HEK293 (cell line): ENCODE data around the gene GLT8D2.
A peak's percentile ranks its signal among the peaks of the same experiment; 100 is the strongest.

Experiments
- EGR2 ChIP-seq: fragments of 450-650 bp; formaldehyde crosslinking; IDR thresholded peaks from 2 replicates; pipeline ENCODE4 v1.5.1; 2016; ENCODE audit warnings: low read depth, missing biosample characterization, missing genetic modification characterization
- GFI1B ChIP-seq: fragments of 450-650 bp; formaldehyde crosslinking; IDR thresholded peaks from 2 replicates; pipeline ENCODE4 v1.5.1; 2016; ENCODE audit warnings: missing biosample characterization, missing genetic modification characterization
- IKZF3 ChIP-seq: fragments of 450-650 bp; IDR thresholded peaks from 2 replicates; pipeline ENCODE4 v1.5.0; 2018; ENCODE audit warnings: missing biosample characterization, mild to moderate bottlenecking, missing genetic modification characterization, moderate library complexity
- INSM2 ChIP-seq: fragments of 450-650 bp; formaldehyde crosslinking; IDR thresholded peaks from 2 replicates; pipeline ENCODE4 v1.5.1; 2016; ENCODE audit warnings: missing biosample characterization, missing genetic modification characterization
- KLF9 ChIP-seq: fragments of 450-650 bp; formaldehyde crosslinking; IDR thresholded peaks from 2 replicates; pipeline ENCODE4 v1.5.1; 2016; ENCODE audit warnings: missing biosample characterization, missing genetic modification characterization, low read depth
- MYNN ChIP-seq: fragments of 450-650 bp; formaldehyde crosslinking; IDR thresholded peaks from 2 replicates; pipeline ENCODE4 v1.5.1; 2016; ENCODE audit warnings: missing biosample characterization, missing genetic modification characterization, borderline replicate concordance
- PRDM1 ChIP-seq: fragments of 450-650 bp; formaldehyde crosslinking; IDR thresholded peaks from 2 replicates; pipeline ENCODE4; 2016; ENCODE audit warnings: missing biosample characterization, missing genetic modification characterization
- PRDM2 ChIP-seq: fragments of 450-650 bp; formaldehyde crosslinking; IDR thresholded peaks from 2 replicates; pipeline ENCODE4 v1.5.1; 2016; ENCODE audit warnings: missing biosample characterization, missing genetic modification characterization, borderline replicate concordance
- ZBTB44 ChIP-seq: fragments of 450-650 bp; IDR thresholded peaks from 2 replicates; pipeline ENCODE4 v1.5.1; 2018; ENCODE audit warnings: missing biosample characterization, mild to moderate bottlenecking, missing genetic modification characterization
- ZFP41 ChIP-seq: fragments of 450-650 bp; formaldehyde crosslinking; IDR thresholded peaks from 2 replicates; pipeline ENCODE4 v1.5.1; 2016; ENCODE audit warnings: missing biosample characterization, missing genetic modification characterization, borderline replicate concordance
- ZNF132 ChIP-seq: fragments of 450-650 bp; formaldehyde crosslinking; IDR thresholded peaks from 2 replicates; pipeline ENCODE4 v1.5.1; 2017; ENCODE audit warnings: missing biosample characterization, missing genetic modification characterization, borderline replicate concordance
- ZNF16 ChIP-seq: fragments of 450-650 bp; formaldehyde crosslinking; IDR thresholded peaks from 2 replicates; pipeline ENCODE4 v1.5.1; 2016; ENCODE audit warnings: low read depth, missing biosample characterization, missing genetic modification characterization
- ZNF18 ChIP-seq: fragments of 450-650 bp; formaldehyde crosslinking; IDR thresholded peaks from 2 replicates; pipeline ENCODE4 v1.5.1; 2016; ENCODE audit warnings: missing biosample characterization, missing genetic modification characterization
- ZNF19 ChIP-seq: fragments of 450-650 bp; formaldehyde crosslinking; IDR thresholded peaks from 2 replicates; pipeline ENCODE4; 2016; ENCODE audit warnings: missing biosample characterization, missing genetic modification characterization, low read depth
- ZNF211 ChIP-seq: fragments of 450-650 bp; formaldehyde crosslinking; IDR thresholded peaks from 2 replicates; pipeline ENCODE4 v1.5.1; 2016; ENCODE audit warnings: low read depth, missing biosample characterization, missing genetic modification characterization
- ZNF426 ChIP-seq: fragments of 450-650 bp; formaldehyde crosslinking; IDR thresholded peaks from 2 replicates; pipeline ENCODE4 v1.5.1; 2017; ENCODE audit warnings: missing biosample characterization, missing genetic modification characterization, mild to moderate bottlenecking, inconsistent platforms, moderate library complexity
- ZNF529 ChIP-seq: fragments of 450-650 bp; formaldehyde crosslinking; IDR thresholded peaks from 2 replicates; pipeline ENCODE4 v1.5.1; 2017; ENCODE audit warnings: missing genetic modification characterization, missing biosample characterization; ENCODE audit not compliant: insufficient replicate concordance
- ZNF530 ChIP-seq: fragments of 450-650 bp; formaldehyde crosslinking; IDR thresholded peaks from 2 replicates; pipeline ENCODE4 v1.5.1; 2016; ENCODE audit warnings: low read depth, missing biosample characterization, missing genetic modification characterization
- ZNF555 ChIP-seq: fragments of 450-650 bp; formaldehyde crosslinking; conservative IDR thresholded peaks from 2 replicates; pipeline ENCODE4 v1.5.1; 2017; ENCODE audit warnings: missing biosample characterization, mild to moderate bottlenecking, missing genetic modification characterization, inconsistent platforms
- ZNF561 ChIP-seq: fragments of 450-650 bp; IDR thresholded peaks from 2 replicates; pipeline ENCODE4 v1.5.1; 2018; ENCODE audit warnings: missing biosample characterization, missing genetic modification characterization, borderline replicate concordance
- ZNF585B ChIP-seq: fragments of 450-650 bp; formaldehyde crosslinking; IDR thresholded peaks from 2 replicates; pipeline ENCODE4 v1.5.1; 2016; ENCODE audit warnings: missing biosample characterization, missing genetic modification characterization
- ZNF610 ChIP-seq: fragments of 450-650 bp; formaldehyde crosslinking; IDR thresholded peaks from 2 replicates; pipeline ENCODE4 v1.5.1; 2016; ENCODE audit warnings: missing biosample characterization, missing genetic modification characterization, borderline replicate concordance
- ZNF654 ChIP-seq: fragments of 450-650 bp; formaldehyde crosslinking; IDR thresholded peaks from 2 replicates; pipeline ENCODE4 v1.5.1; 2016; ENCODE audit warnings: low read depth, missing biosample characterization, missing genetic modification characterization
- TF ChIP-seq, protein P1 (sequence below): fragments of 450-650 bp; formaldehyde crosslinking; IDR thresholded peaks from 2 replicates; pipeline ENCODE4 v1.5.1; 2016; ENCODE audit warnings: missing biosample characterization, missing genetic modification characterization, borderline replicate concordance

The GLT8D2 gene

GRCh38 chr12:103965590-103966504 lies 84.1 kb downstream of the GLT8D2 start, which contains the start of gene TDG (continued):
- no peak for TF ChIP-seq ZFP41 (tag by site-specific recombination)
- no peak for TF ChIP-seq GFI1B (tag by site-specific recombination)
- 0 out of 2 replicates have a peak, but pooled peaks have one; percentile 16 for TF ChIP-seq KLF9 (tag by site-specific recombination)
- no peak for TF ChIP-seq ZNF16 (tag by site-specific recombination)
- TF ChIP-seq ZNF19 (tag by site-specific recombination), result no peak
- TF ChIP-seq PRDM2 (tag by site-specific recombination), result no peak
- TF ChIP-seq PRDM1, result no peak
- TF ChIP-seq ZNF426, result no peak
- no peak for TF ChIP-seq ZNF530 (tag by site-specific recombination)
- no peak for TF ChIP-seq ZNF555 (tag by site-specific recombination)
- TF ChIP-seq ZNF654, result no peak
- TF ChIP-seq ZNF610 (tag by site-specific recombination), result peak; percentile 80
- no peak for TF ChIP-seq ZNF132
- no peak for TF ChIP-seq ZNF211 (tag by site-specific recombination)
- TF ChIP-seq ZNF529, result no peak
- TF ChIP-seq INSM2 (tag by site-specific recombination), result peak; percentile 46; the same call in 1 of the 2 replicates
- TF ChIP-seq ZNF585B (tag by site-specific recombination), result no peak
- TF ChIP-seq EGR2 (tag by site-specific recombination), result peak; percentile 77
- TF ChIP-seq MYNN, result peak; percentile 70; the same call in 1 of the 2 replicates
- no peak for TF ChIP-seq ZNF18 (tag by site-specific recombination)
- no peak for TF ChIP-seq IKZF3 (tag by site-specific recombination)
- peak; percentile 61; the same call in 1 of the 2 replicates for TF ChIP-seq ZBTB44 (tag by site-specific recombination)
- TF ChIP-seq ZNF561 (tag by site-specific recombination), result peak; percentile 86
- TF ChIP-seq, protein P1, sequence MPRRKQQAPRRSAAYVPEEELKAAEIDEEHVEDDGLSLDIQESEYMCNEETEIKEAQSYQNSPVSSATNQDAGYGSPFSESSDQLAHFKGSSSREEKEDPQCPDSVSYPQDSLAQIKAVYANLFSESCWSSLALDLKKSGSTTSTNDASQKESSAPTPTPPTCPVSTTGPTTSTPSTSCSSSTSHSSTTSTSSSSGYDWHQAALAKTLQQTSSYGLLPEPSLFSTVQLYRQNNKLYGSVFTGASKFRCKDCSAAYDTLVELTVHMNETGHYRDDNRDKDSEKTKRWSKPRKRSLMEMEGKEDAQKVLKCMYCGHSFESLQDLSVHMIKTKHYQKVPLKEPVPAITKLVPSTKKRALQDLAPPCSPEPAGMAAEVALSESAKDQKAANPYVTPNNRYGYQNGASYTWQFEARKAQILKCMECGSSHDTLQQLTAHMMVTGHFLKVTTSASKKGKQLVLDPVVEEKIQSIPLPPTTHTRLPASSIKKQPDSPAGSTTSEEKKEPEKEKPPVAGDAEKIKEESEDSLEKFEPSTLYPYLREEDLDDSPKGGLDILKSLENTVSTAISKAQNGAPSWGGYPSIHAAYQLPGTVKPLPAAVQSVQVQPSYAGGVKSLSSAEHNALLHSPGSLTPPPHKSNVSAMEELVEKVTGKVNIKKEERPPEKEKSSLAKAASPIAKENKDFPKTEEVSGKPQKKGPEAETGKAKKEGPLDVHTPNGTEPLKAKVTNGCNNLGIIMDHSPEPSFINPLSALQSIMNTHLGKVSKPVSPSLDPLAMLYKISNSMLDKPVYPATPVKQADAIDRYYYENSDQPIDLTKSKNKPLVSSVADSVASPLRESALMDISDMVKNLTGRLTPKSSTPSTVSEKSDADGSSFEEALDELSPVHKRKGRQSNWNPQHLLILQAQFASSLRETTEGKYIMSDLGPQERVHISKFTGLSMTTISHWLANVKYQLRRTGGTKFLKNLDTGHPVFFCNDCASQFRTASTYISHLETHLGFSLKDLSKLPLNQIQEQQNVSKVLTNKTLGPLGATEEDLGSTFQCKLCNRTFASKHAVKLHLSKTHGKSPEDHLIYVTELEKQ (tag by site-specific recombination), result no peak
